CD8-positive, alpha-beta memory T cell (primary cell): Measurements from ENCODE around the gene TPST2. TPM values are rescaled to one million over a fixed set of nuclear protein-coding genes. Genes with fewer than 3 reads are reported as not detected.
A peak's percentile ranks its signal among the peaks of the same experiment; 100 is the strongest.

Source experiments
- CTCF ChIA-PET: fragments of 350-600 bp; sonication (Branson Sonifier 250); formaldehyde crosslinking; loops from one replicate; lab custom pipeline; 2021; ENCODE audit warnings: antibody characterized with exemption; lab: Charles Lee
- POLR2A ChIA-PET: fragments of 350-600 bp; sonication (Branson Sonifier 250); formaldehyde crosslinking; loops from one replicate; lab custom pipeline; 2021; ENCODE audit warnings: antibody characterized with exemption; lab: Charles Lee
- DNase-seq, 5 donors: peaks; one replicate each; pipeline versions ENCODE4 v3.0.0 to v3.0.0-alpha.2; 2020 to 2022; ENCODE audit warnings: mixed read lengths in 1 of 5
- H3K27ac ChIP-seq: one replicate; pipeline ENCODE4 v1.7.0; 2013; ENCODE audit warnings: low read depth, mild to moderate bottlenecking, low read length, moderate library complexity
- H3K27me3 ChIP-seq: 2 replicates; pipeline ENCODE4 v1.7.0; 2013; ENCODE audit warnings: low read length, mild to moderate bottlenecking; ENCODE audit not compliant: insufficient read depth, poor library complexity, severe bottlenecking
- H3K36me3 ChIP-seq: 2 replicates; pipeline ENCODE4 v1.7.0; 2013; ENCODE audit warnings: mild to moderate bottlenecking, low read length, moderate library complexity; ENCODE audit not compliant: insufficient read depth
- H3K4me1 ChIP-seq: 2 replicates; pipeline ENCODE4 v1.7.0; 2013; ENCODE audit warnings: mild to moderate bottlenecking, low read length, moderate library complexity; ENCODE audit not compliant: insufficient read depth
- H3K4me3 ChIP-seq: 2 replicates; pipeline ENCODE4 v1.7.0; 2013; ENCODE audit warnings: mild to moderate bottlenecking, low read length
- H3K9me3 ChIP-seq: 2 replicates; pipeline ENCODE4 v1.7.0; 2013; ENCODE audit warnings: mild to moderate bottlenecking, low read length
- H3K27ac Mint-ChIP-seq, 8 donors: one replicate each; pipeline ENCODE4 v1.8.0; 2020 to 2021; ENCODE audit warnings: mixed read lengths in 8 of 8, mild to moderate bottlenecking in 6 of 8, inconsistent platforms in 3 of 8, moderate library complexity in 3 of 8
- H3K27me3 Mint-ChIP-seq, 2 donors: one replicate each; pipeline ENCODE4 v1.8.0; 2020 to 2021; ENCODE audit warnings: mixed read lengths in 2 of 2, mild to moderate bottlenecking in 1 of 2, moderate library complexity in 1 of 2
- H3K36me3 Mint-ChIP-seq, 3 donors: one replicate each; pipeline ENCODE4 v1.8.0; 2020 to 2021; ENCODE audit warnings: mixed read lengths in 3 of 3, inconsistent platforms in 1 of 3, mild to moderate bottlenecking in 1 of 3
- H3K4me1 Mint-ChIP-seq, 3 donors: one replicate each; pipeline ENCODE4 v1.8.0; 2020 to 2021; ENCODE audit warnings: mixed read lengths in 3 of 3, inconsistent platforms in 1 of 3, mild to moderate bottlenecking in 1 of 3
- H3K4me3 Mint-ChIP-seq, 7 donors: one replicate each; pipeline ENCODE4 v1.8.0; 2020 to 2021; ENCODE audit warnings: mixed read lengths in 7 of 7, mild to moderate bottlenecking in 6 of 7, moderate library complexity in 4 of 7, inconsistent platforms in 2 of 7
- H3K9me3 Mint-ChIP-seq, 5 donors: one replicate each; pipeline ENCODE4 v1.8.0; 2020 to 2022; ENCODE audit warnings: mixed read lengths in 5 of 5, mild to moderate bottlenecking in 3 of 5, moderate library complexity in 2 of 5, inconsistent platforms in 1 of 5
- polyA plus RNA-seq: library from polyadenylated mRNA; unstranded; fragments of 300-500 nt; fragmentation: Illumina TruSeq; gene quantifications from one replicate; pipeline ENCODE4 v1.2.3, GENCODE V29; 2021
- total RNA-seq, 2 experiments: library from RNA; stranded (reverse); gene quantifications; one replicate each; pipeline ENCODE4 v1.2.3, GENCODE V29; 2021

TPST2 gene
- total and polyA plus RNA-seq, 3 experiments from 2014 or later, result 36.7 to 201 (median 37.3) TPM

DNA sequence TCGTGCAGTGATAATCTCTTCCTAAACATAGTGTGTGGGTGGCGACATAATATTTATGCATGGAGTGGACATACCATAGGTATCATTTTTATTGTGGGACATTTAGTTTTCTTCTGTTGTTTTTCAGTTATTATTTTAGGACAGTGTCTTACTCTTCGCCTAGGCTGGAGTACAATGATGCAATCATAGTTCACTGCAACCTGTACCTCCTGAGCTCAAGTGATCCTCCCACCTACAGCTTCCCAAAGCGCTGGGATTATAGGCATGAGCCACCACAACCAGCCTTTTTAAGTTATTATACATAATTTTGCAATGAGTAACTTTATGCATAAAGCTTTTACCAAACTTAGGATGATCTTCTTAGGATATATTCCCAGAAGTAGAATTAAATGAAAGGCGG, 103.5 kb downstream of the TPST2 start:
- Mint-ChIP-seq H3K27me3 (no peaks in the 10 kb centered on the region), H3K36me3 (peaks cover 3 to 60% (median 13%) of the 10 kb centered on the region in 3 donors), H3K27ac (peak overlapping the region in 6 of 8 donors; percentile 33 to 97 (median 80)), H3K9me3 (no peaks in the 10 kb centered on the region), H3K4me1 (peaks cover 41 to 49% (median 46%) of the 10 kb centered on the region in 3 donors), H3K4me3 (peak overlapping the region in 2 of 7 donors; percentile 4 to 88)
- H3K4me1 ChIP-seq, result peaks cover 30% of the 10 kb centered on the region
- no peaks in the 10 kb centered on the region for H3K9me3 ChIP-seq
- H3K27ac ChIP-seq, result no peak overlapping the region
- no peak for DNase-seq
- POLR2A ChIA-PET, result no interaction called here
- H3K4me3 ChIP-seq, result no peak overlapping the region
- H3K27me3 ChIP-seq, result no peaks in the 10 kb centered on the region
- peaks cover 27% of the 10 kb centered on the region for H3K36me3 ChIP-seq
- CTCF ChIA-PET, result interaction anchor here (1.4 kb wide), 1 partner anchor 27 kb away, joined by 3 read pairs; no protein-coding TSS in a partner anchor

DNA sequence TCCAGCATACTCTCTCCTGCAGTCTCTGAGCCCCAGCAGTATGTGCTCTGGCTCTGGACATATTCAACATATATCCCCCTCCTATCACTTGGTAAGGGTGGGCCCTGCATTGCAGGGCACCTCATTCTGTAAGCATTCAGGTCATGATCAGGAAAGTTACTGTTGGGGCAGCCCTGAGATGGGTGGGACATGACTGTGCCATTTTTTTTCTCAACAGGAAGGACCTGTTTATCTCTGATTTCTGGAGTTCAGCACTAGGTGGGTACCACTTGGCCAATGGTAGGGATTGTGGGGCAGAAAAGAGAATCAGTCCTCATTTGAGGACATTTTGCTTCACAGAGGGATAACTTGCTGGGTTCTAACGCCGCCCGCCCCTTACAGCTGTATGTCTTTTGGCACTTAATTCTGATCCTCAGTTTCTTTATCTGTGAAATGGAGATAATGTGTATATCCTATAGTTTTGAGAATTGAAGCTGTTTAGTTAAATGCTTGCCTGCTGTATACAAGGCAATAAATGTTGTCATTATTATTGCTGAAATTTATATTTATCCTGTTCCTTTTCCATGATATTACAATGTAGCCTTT, 104.0 kb downstream of the TPST2 start:
- Mint-ChIP-seq H3K9me3 (no peaks in the 10 kb centered on the region), H3K4me3 (peak overlapping the region in 5 of 7 donors; percentile 4 to 93 (median 88)), H3K27me3 (no peaks in the 10 kb centered on the region), H3K27ac (peak overlapping the region; percentile 64 to 99 (median 94)), H3K36me3 (peaks cover 2 to 58% (median 14%) of the 10 kb centered on the region in 3 donors), H3K4me1 (peaks cover 46 to 54% (median 51%) of the 10 kb centered on the region in 3 donors)
- no peak for DNase-seq
- H3K27me3 ChIP-seq, result no peaks in the 10 kb centered on the region
- H3K27ac ChIP-seq, result no peak overlapping the region
- peaks cover 35% of the 10 kb centered on the region for H3K4me1 ChIP-seq
- H3K4me3 ChIP-seq, result no peak overlapping the region
- no peaks in the 10 kb centered on the region for H3K9me3 ChIP-seq
- H3K36me3 ChIP-seq, result peaks cover 22% of the 10 kb centered on the region
- CTCF ChIA-PET, result interaction anchor here (1.4 kb wide), 1 partner anchor 27 kb away, joined by 3 read pairs; no protein-coding TSS in a partner anchor
- POLR2A ChIA-PET, result no interaction called here

DNA sequence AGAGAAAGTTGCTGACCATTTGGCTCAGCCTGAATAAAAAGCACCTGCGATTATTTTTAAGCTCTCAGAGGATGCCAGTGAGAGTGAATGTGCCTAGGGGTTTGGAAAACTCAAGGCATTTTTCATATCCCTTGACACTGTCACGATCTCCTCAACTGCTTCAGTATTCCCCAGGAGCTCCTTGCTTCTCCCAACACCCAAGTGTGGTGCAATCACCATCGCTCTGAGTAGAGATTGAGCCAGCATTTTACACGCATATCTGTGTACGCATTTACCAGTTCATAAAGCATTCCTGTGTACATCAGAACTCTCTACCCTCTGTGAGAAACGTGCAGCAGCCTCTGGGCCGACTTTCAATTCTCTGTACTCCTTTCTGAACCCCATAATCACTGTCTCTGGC, 104.9 kb downstream of the TPST2 start:
- DNase-seq, result no peak
- no peaks in the 10 kb centered on the region for H3K9me3 Mint-ChIP-seq
- no peaks in the 10 kb centered on the region for H3K27me3 Mint-ChIP-seq
- Histone ChIP-seq H3K27ac (peak overlapping the region; percentile 93), H3K4me1 (peaks cover 43% of the 10 kb centered on the region), H3K9me3 (no peaks in the 10 kb centered on the region), H3K4me3 (no peak overlapping the region), H3K36me3 (peaks cover 18% of the 10 kb centered on the region), H3K27me3 (no peaks in the 10 kb centered on the region)
- CTCF ChIA-PET, result interaction anchor here (0.9 to 1.8 kb wide), 2 partner anchors 18 to 189 kb away, joined by 3 to 9 read pairs; no protein-coding TSS in a partner anchor
- H3K4me1 Mint-ChIP-seq, result peaks cover 52 to 62% (median 59%) of the 10 kb centered on the region in 3 donors
- POLR2A ChIA-PET, result interaction anchor here (0.7 to 3.9 kb wide), 5 partner anchors 9 to 188 kb away, joined by 3 to 34 read pairs (median 13); partner anchors contain the start of genes ASPHD2 and TFIP11
- peak overlapping the region; percentile 43 to 93 (median 86) for H3K4me3 Mint-ChIP-seq
- H3K27ac Mint-ChIP-seq, result peak overlapping the region; percentile 65 to 99 (median 96)
- peaks cover 0 to 55% (median 11%) of the 10 kb centered on the region in 3 donors for H3K36me3 Mint-ChIP-seq

DNA sequence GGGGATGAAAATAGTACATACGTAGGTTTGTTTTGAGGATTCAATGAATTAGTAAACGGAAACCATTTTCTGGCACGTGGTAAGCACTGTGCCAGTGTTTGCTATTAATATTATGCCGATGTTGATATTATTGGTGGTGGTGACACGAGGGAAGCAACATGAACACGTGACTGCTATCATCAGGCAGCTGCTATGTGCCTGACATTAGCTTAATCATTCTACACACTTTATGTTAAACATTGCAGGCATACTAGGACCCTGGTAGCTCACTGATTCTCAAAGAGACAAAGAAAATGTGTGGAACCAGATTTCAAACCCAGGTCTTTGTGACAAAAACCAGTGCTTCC, 105.6 kb downstream of the TPST2 start:
- ChIA-PET CTCF (interaction anchor here (0.9 to 1.8 kb wide), 4 partner anchors 19 to 190 kb away, joined by 3 to 9 read pairs (median 5); no protein-coding TSS in a partner anchor), POLR2A (interaction anchor here (0.7 to 3.9 kb wide), 10 partner anchors 8 to 189 kb away, joined by 3 to 34 read pairs (median 6); partner anchors contain the start of genes ASPHD2, MIAT and TFIP11)
- Mint-ChIP-seq H3K27me3 (no peaks in the 10 kb centered on the region), H3K36me3 (peaks cover 0 to 54% (median 12%) of the 10 kb centered on the region in 3 donors), H3K27ac (peak overlapping the region; percentile 93 to 99 (median 97)), H3K4me1 (peaks cover 58 to 69% (median 66%) of the 10 kb centered on the region in 3 donors), H3K4me3 (peak overlapping the region; percentile 81 to 98 (median 93)), H3K9me3 (no peaks in the 10 kb centered on the region)
- H3K27me3 ChIP-seq, result no peaks in the 10 kb centered on the region
- peaks cover 15% of the 10 kb centered on the region for H3K36me3 ChIP-seq
- peaks cover 50% of the 10 kb centered on the region for H3K4me1 ChIP-seq
- H3K4me3 ChIP-seq, result peak overlapping the region; percentile 53
- H3K9me3 ChIP-seq, result no peaks in the 10 kb centered on the region
- peak in 3 of 5 donors; percentile 15 to 58 (median 44) for DNase-seq
- peak overlapping the region; percentile 93 for H3K27ac ChIP-seq

DNA sequence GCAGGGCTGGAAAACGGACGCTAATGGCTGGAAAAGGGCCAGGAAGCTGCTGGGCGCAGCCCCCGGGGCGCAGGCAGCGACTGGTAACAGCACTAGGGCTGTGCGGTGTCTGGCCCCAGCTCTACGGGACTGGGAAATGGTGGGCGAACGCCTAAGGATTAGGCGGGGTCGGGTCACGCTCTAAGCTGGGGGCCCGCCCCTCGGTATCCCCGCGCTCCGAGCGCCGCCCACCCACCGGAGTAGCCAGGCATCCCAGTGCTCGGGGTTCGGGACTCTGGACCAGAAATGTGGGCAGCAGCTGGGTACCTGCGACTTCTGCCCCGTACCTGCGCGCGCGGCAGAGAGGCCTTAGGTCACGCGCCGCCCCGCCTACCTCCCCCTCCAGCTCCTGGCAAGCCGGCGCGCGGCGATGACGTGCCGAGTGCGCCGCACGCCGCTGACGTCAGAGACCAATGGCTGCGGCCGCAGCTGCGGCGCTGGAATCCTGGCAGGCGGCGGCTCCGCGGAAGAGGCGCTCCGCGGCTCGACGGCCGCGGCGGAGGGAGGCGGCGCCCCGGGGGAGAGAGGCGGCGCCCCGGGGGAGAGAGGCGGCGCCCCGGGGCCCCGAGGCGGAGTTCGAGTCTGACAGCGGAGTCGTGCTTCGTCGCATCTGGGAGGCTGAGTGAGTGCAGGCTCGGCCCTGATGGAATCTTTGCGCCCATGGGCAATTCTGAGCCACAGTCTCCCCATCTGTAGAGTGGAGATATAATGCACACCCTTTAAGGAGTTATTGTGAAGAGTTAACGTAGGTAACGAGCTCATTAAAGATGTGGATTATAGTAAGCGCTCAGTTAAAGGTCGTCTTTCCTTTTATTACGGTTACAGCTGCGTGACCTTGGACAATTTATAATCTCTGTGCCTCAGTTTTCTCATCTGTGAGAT, 106.2 kb downstream of the TPST2 start, which contains the start of the genes HPS4 and SRRD:
HPS4 (minus strand) TSS at position 345 of the 921 bp plus-strand sequence. CDS start 2,021 bp downstream, outside the sequence.
SRRD (plus strand) TSS at position 439 of the 921 bp plus-strand sequence; CDS start at position 453, 14 bp downstream.
- H3K4me1 ChIP-seq, result peaks cover 56% of the 10 kb centered on the region
- CTCF ChIA-PET, result interaction anchor here (0.7 to 1.8 kb wide), 7 partner anchors 8 to 190 kb away, joined by 3 to 9 read pairs (median 5); no protein-coding TSS in a partner anchor
- peaks cover 10% of the 10 kb centered on the region for H3K36me3 ChIP-seq
- H3K9me3 Mint-ChIP-seq, result no peaks in the 10 kb centered on the region
- H3K4me1 Mint-ChIP-seq, result peaks cover 63 to 75% (median 73%) of the 10 kb centered on the region in 3 donors
- H3K4me3 ChIP-seq, result peak within 1 kb of the TSS; percentile 53
- H3K9me3 ChIP-seq, result no peaks in the 10 kb centered on the region
- peak; percentile 90 to 95 (median 93) for DNase-seq
- H3K27ac ChIP-seq, result peak within 1 kb of the TSS; percentile 93
- H3K27ac Mint-ChIP-seq, result peak within 1 kb of the TSS; percentile 93 to 99 (median 99)
- H3K27me3 Mint-ChIP-seq, result no peaks in the 10 kb centered on the region
- POLR2A ChIA-PET, result interaction anchor here (0.7 to 3.9 kb wide), 12 partner anchors 9 to 190 kb away, joined by 3 to 34 read pairs (median 4); partner anchors contain the start of genes ASPHD2, MIAT and TFIP11
- H3K27me3 ChIP-seq, result no peaks in the 10 kb centered on the region
- peaks cover 0 to 54% (median 8%) of the 10 kb centered on the region in 3 donors for H3K36me3 Mint-ChIP-seq
- H3K4me3 Mint-ChIP-seq, result peak within 1 kb of the TSS; percentile 81 to 98 (median 93)

DNA sequence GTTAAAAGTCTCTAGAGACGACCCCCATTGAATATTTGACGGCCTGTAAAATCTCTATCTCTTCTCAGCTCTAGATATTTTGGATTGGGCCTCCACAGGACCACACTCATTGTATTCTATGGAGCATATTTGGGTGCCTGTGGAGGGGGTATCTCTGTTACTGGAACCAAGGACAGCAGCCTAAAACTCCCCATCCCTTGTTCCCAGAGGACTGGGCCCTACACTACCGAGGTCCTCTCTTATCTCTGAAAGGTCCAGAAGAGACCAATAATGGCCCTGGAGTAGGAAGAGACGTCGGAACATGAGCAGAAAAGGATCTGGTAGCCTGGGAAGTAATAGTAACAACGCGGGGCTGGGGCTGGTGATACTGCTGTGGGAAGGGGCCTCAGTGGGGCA, 106.9 kb downstream of the TPST2 start:
- Mint-ChIP-seq H3K27me3 (no peaks in the 10 kb centered on the region), H3K9me3 (no peaks in the 10 kb centered on the region), H3K4me1 (peaks cover 64 to 78% (median 75%) of the 10 kb centered on the region in 3 donors), H3K36me3 (peaks cover 1 to 49% (median 8%) of the 10 kb centered on the region in 3 donors), H3K4me3 (peak overlapping the region; percentile 81 to 98 (median 93)), H3K27ac (peak overlapping the region; percentile 93 to 99 (median 99))
- ChIA-PET POLR2A (interaction anchor here (0.8 to 3.9 kb wide), 8 partner anchors 11 to 190 kb away, joined by 3 to 34 read pairs (median 10); partner anchors contain the start of genes ASPHD2 and TFIP11), CTCF (interaction anchor here (0.7 to 1.7 kb wide), 5 partner anchors 9 to 183 kb away, joined by 3 to 5 read pairs (median 5); no protein-coding TSS in a partner anchor)
- Histone ChIP-seq H3K9me3 (no peaks in the 10 kb centered on the region), H3K4me3 (peak overlapping the region; percentile 53), H3K27ac (peak overlapping the region; percentile 93), H3K27me3 (no peaks in the 10 kb centered on the region), H3K36me3 (peaks cover 6% of the 10 kb centered on the region), H3K4me1 (peaks cover 57% of the 10 kb centered on the region)
- DNase-seq, result no peak

DNA sequence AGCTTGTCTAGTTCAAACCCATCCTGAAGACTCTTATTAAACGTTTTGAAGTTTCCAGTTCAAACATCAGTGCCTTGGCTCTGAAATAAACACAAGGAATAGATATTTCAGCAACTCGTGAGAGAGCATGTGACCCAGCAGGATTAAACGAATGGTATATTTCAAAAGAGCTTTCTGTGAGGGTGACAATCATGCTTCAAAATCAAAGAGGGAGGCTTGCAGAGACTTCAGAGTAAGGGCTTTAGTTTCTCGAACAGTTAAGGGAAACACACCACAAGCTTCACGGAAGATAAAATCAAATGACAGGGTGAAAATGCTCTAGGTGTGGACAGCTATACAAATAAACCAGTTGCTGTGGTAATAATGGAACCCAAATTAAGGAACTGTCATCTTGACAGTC, 107.8 kb downstream of the TPST2 start:
- peak overlapping the region in 6 of 7 donors; percentile 81 to 93 (median 91) for H3K4me3 Mint-ChIP-seq
- DNase-seq, result no peak
- Histone ChIP-seq H3K36me3 (peaks cover 8% of the 10 kb centered on the region), H3K27ac (no peak overlapping the region), H3K9me3 (no peaks in the 10 kb centered on the region), H3K27me3 (no peaks in the 10 kb centered on the region), H3K4me3 (no peak overlapping the region), H3K4me1 (peaks cover 57% of the 10 kb centered on the region)
- ChIA-PET POLR2A (interaction anchor here (0.5 to 3.9 kb wide), 3 partner anchors 53 to 191 kb away, joined by 3 to 34 read pairs (median 22); partner anchors contain the start of gene ASPHD2), CTCF (interaction anchor here (1.3 kb wide), 1 partner anchor 21 kb away, joined by 4 read pairs; no protein-coding TSS in a partner anchor)
- H3K27me3 Mint-ChIP-seq, result no peaks in the 10 kb centered on the region
- peaks cover 9 to 50% (median 10%) of the 10 kb centered on the region in 3 donors for H3K36me3 Mint-ChIP-seq
- H3K4me1 Mint-ChIP-seq, result peaks cover 73 to 86% (median 84%) of the 10 kb centered on the region in 3 donors
- H3K9me3 Mint-ChIP-seq, result no peaks in the 10 kb centered on the region
- peak overlapping the region in 7 of 8 donors; percentile 93 to 99 (median 99) for H3K27ac Mint-ChIP-seq
